HepG2 (cell line): ENCODE data around the gene TRIP6. TPM values are rescaled to one million over a fixed set of nuclear protein-coding genes. Genes with fewer than 3 reads are reported as not detected.
A peak's percentile ranks its signal among the peaks of the same experiment; 100 is the strongest.

Source experiments
- ATAC-seq: fragments of 200-7000 bp; cut with Tn5 transposase; 3 replicates; pipeline ENCODE4 v1.9.1; 2020; ENCODE audit warnings: mild to moderate bottlenecking, moderate library complexity
- BruUV-seq: library from RNA; stranded (reverse); fragments of 400-500 nt; replicated peaks from 2 replicates; lab custom pipeline; 2021; lab: Mats Ljungman, UMichigan
- CTCF ChIA-PET: fragments of 300-600 bp; formaldehyde crosslinking; extraction: SDS; loops from one replicate; lab custom pipeline; 2021; ENCODE audit warnings: low total read pairs, inconsistent platforms, low intra/inter-chr PET ratio; lab: Yijun Ruan, JAX
- POLR2A ChIA-PET: fragments of 350-600 bp; sonication (Branson Sonifier 250); formaldehyde crosslinking; loops from one replicate; lab custom pipeline; 2020; ENCODE audit warnings: antibody characterized with exemption, inconsistent platforms; lab: Yijun Ruan, JAX
- DNase-seq: peaks from one replicate; pipeline ENCODE4 v3.0.0-alpha.2; 2015; ENCODE audit warnings: low spot score
- FAIRE-seq: peaks from 3 replicates; lab custom pipeline; 2011; peaks lifted over from hg19 to GRCh38; lab: Jason Lieb, UNC
- H2AFZ ChIP-seq: one replicate; pipeline ENCODE4 v1.6.1; 2011; ENCODE audit warnings: low read length, inconsistent platforms
- H3K27ac ChIP-seq: fragments of 300-600 bp; 3 replicates; pipeline ENCODE4 v1.8.0; 2011; ENCODE audit warnings: mixed run types, mild to moderate bottlenecking, mixed read lengths, low read length, inconsistent platforms; ENCODE audit not compliant: insufficient read depth; ENCODE audit errors: extremely low read length
- H3K27me3 ChIP-seq, 2 experiments: fragments of 200-600 bp in 1 of 2; 2 replicates in 1 of 2; 3 replicates in 1 of 2; pipeline versions ENCODE4 v1.6.0 to v1.8.0; 2011; ENCODE audit warnings: low read length in 2 of 2, mild to moderate bottlenecking in 2 of 2, moderate library complexity in 2 of 2, inconsistent platforms in 1 of 2; ENCODE audit not compliant: insufficient read depth in 2 of 2, control insufficient read depth in 1 of 2
- H3K36me3 ChIP-seq, 2 experiments: fragments of 200-600 bp in 1 of 2; replicated peaks in 1 of 2; 2 replicates in 1 of 2; 3 replicates in 1 of 2; pipeline versions ENCODE4 v1.5.1 to v1.8.0; 2011; ENCODE audit warnings: low read length in 2 of 2, inconsistent platforms in 1 of 2; ENCODE audit not compliant: insufficient read depth in 2 of 2, control insufficient read depth in 1 of 2
- H3K4me1 ChIP-seq: 2 replicates; pipeline ENCODE4 v1.5.1; 2012; ENCODE audit warnings: low read length, inconsistent platforms; ENCODE audit not compliant: insufficient read depth
- H3K4me2 ChIP-seq: 2 replicates; pipeline ENCODE4 v1.6.0; 2011; ENCODE audit warnings: low read depth, low read length, inconsistent platforms
- H3K4me3 ChIP-seq, 3 experiments: fragments of 200-600 bp in 1 of 3; sonication (generic), shearing (Covaris generic) in 1 of 3; replicated peaks in 1 of 3; 2 replicates each; pipeline ENCODE4 v1.5.1; 2011 to 2016; ENCODE audit warnings: low read length in 3 of 3, inconsistent platforms in 2 of 3, low read depth in 2 of 3, mild to moderate bottlenecking in 2 of 3, control low read depth in 1 of 3, mixed read lengths in 1 of 3; ENCODE audit not compliant: insufficient read depth in 1 of 3
- H3K79me2 ChIP-seq: one replicate; pipeline ENCODE4 v1.6.1; 2011; ENCODE audit warnings: low read length, inconsistent platforms; ENCODE audit not compliant: insufficient read depth
- H3K9ac ChIP-seq: 2 replicates; pipeline ENCODE4 v1.6.0; 2011; ENCODE audit warnings: mild to moderate bottlenecking, low read depth, low read length, inconsistent platforms; ENCODE audit not compliant: insufficient read depth
- H3K9me3 ChIP-seq: 2 replicates; pipeline ENCODE4 v1.5.1; 2012; ENCODE audit warnings: mild to moderate bottlenecking, low read length
- H4K20me1 ChIP-seq: 2 replicates; pipeline ENCODE4 v1.6.0; 2011; ENCODE audit warnings: inconsistent platforms, mild to moderate bottlenecking, low read length, moderate library complexity; ENCODE audit not compliant: insufficient read depth
- AGO2 ChIP-seq: fragments of 200-400 bp; formaldehyde crosslinking; optimal IDR thresholded peaks from 2 replicates; pipeline ENCODE3; 2017; ENCODE audit warnings: mild to moderate bottlenecking, low read depth, low read length, moderate library complexity
- CHD4 ChIP-seq: fragments of 200-600 bp; sonication (generic); IDR thresholded peaks from 2 replicates; pipeline ENCODE4 v1.7.0; 2017; ENCODE audit warnings: mild to moderate bottlenecking, low read length, borderline replicate concordance
- HOXA3 ChIP-seq: sonication (generic); formaldehyde crosslinking; IDR thresholded peaks from 2 replicates; pipeline ENCODE4 v1.5.0; 2020; ENCODE audit warnings: missing genetic modification reagents
- IRX3 ChIP-seq: sonication (generic); formaldehyde crosslinking; IDR thresholded peaks from 2 replicates; pipeline ENCODE4 v1.8.1; 2023; ENCODE audit warnings: mild to moderate bottlenecking, low read depth, missing genetic modification reagents, borderline replicate concordance
- NR2F1 ChIP-seq, 2 experiments: fragments of 450-650 bp in 1 of 2; formaldehyde crosslinking in 1 of 2; IDR thresholded peaks; 2 replicates each; pipeline versions ENCODE4 v1.5.0 to v1.6.1; 2016 to 2020; ENCODE audit warnings: mild to moderate bottlenecking in 1 of 2, missing compliant biosample characterization in 1 of 2, missing genetic modification reagents in 1 of 2, moderate library complexity in 1 of 2
- NR2F6 ChIP-seq, 2 experiments: IDR thresholded peaks; 2 replicates each; pipeline ENCODE4 v1.6.1; 2016; ENCODE audit warnings: antibody characterized with exemption in 1 of 2, mild to moderate bottlenecking in 1 of 2
- RARA ChIP-seq: IDR thresholded peaks from 2 replicates; pipeline ENCODE4 v1.6.1; 2016; ENCODE audit warnings: missing genetic modification reagents, missing compliant biosample characterization
- RBFOX2 ChIP-seq: fragments of 200-400 bp; formaldehyde crosslinking; IDR thresholded peaks from 2 replicates; pipeline ENCODE4 v1.6.1; 2017; ENCODE audit warnings: low read depth, mild to moderate bottlenecking, low read length
- SALL1 ChIP-seq: sonication (generic); formaldehyde crosslinking; IDR thresholded peaks from 2 replicates; pipeline ENCODE4 v1.8.0; 2022; ENCODE audit warnings: mild to moderate bottlenecking, missing genetic modification reagents
- ZBTB21 ChIP-seq: sonication (generic); formaldehyde crosslinking; IDR thresholded peaks from 2 replicates; pipeline ENCODE4 v1.4.0; 2020; ENCODE audit warnings: missing genetic modification reagents
- ZFP1 ChIP-seq: IDR thresholded peaks from 2 replicates; pipeline ENCODE4 v1.6.1; 2016
- ZNF235 ChIP-seq: sonication (generic); formaldehyde crosslinking; IDR thresholded peaks from 2 replicates; pipeline ENCODE4 v1.8.1; 2023; ENCODE audit warnings: mild to moderate bottlenecking, missing genetic modification reagents, borderline replicate concordance
- ZNF687 ChIP-seq: sonication (generic); formaldehyde crosslinking; IDR thresholded peaks from 2 replicates; pipeline ENCODE4 v1.5.1; 2020; ENCODE audit warnings: mild to moderate bottlenecking, missing genetic modification reagents, moderate library complexity
- WGBS: methylation state at CpG from one replicate; pipeline ENCODE4 v1.1.6; 2017; ENCODE audit warnings: low lambda C conversion rate; 5-methylcytosine and 5-hydroxymethylcytosine counted together
- in situ Hi-C: cut with HindIII; loops from 2 replicates; pipeline ENCODE4 v1.10.0; 2017; ENCODE audit warnings: low pct_unique_long_range_greater_than_20kb; ENCODE audit not compliant: extremely low pct_ligation_motif_present
- intact Hi-C: fragments of 100-400 bp; cut with micrococcal nuclease; formaldehyde crosslinking; loops from one replicate; pipeline ENCODE4 v1.10.0; 2022; ENCODE audit not compliant: unreplicated experiment
- polyA plus RNA-seq, 8 experiments: library from polyadenylated mRNA; depleted of rRNA in 3 of 8; stranded (reverse) in 7 of 8; unstranded in 1 of 8; fragments of >200 nt; fragmentation: Illumina TruSeq in 4 of 8; extraction: Trizol in 4 of 8; gene quantifications; 2 replicates each; pipeline versions ENCODE4 v1.2.1 to v1.2.3, GENCODE V29; 2011 to 2016; ENCODE audit warnings: low read depth in 4 of 8, missing spikeins in 1 of 8, mixed read lengths in 1 of 8; ENCODE audit not compliant: insufficient read depth in 1 of 8
- total RNA-seq, 5 experiments: library from RNA; depleted of rRNA; stranded (reverse); fragments of >200 nt; fragmentation: Illumina TruSeq; extraction: Trizol; gene quantifications; 2 replicates each; pipeline ENCODE4 v1.2.3, GENCODE V29; 2016; ENCODE audit warnings: low read depth in 1 of 5
- TF ChIP-seq, protein P1 (sequence below): sonication (generic); formaldehyde crosslinking; IDR thresholded peaks from 2 replicates; pipeline ENCODE4 v1.5.0; 2020; ENCODE audit warnings: mild to moderate bottlenecking, missing genetic modification reagents, borderline replicate concordance

TRIP6 gene
- total and polyA plus RNA-seq, 2 of the 13 experiments (the other 11 are each of a cell fraction or from before 2014, with no cell fraction given): 0.34 to 0.38 TPM

DNA sequence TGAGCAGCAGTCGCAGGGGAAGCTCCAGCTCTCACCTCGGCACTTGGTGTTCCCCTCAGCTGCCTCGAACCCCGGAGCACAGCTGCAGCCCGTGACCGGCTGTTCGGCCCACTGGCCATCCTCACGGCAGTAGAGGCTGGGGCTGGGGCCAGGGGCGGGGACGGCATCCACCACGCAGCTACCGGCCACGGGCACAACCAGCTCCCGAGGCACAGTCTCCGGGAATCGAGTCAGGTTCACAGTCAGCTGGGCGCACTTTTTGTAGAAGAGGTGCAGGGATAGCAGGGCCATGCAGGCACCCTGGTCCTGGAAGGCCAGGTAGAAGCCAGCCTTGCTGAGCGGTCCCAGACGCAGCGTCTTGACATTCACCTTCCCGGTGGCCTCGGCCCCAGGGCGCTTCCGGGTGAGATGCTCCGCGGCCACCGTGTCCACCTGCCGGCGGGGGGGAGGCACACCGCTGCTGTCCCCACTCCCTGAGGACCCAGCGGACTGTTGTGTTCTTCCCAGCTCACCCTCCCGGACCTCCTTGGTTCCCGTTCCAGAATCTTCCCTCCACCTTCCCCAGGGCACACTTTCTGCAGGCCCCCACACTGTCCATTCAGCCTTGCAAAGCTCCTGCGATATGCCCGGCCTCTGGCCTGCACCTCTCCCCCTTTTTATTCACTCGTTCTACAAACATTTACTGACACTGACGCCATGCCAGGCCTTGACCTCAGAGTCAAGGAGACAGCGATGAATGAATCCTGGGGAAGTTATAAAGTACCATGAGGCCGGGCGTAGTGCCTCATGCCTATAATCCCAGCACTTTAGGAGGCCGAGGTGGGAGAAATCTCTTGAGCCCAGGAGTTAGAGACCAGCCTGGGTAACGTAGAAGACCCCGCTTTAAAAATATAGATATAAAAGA is 44.7 kb upstream of the TRIP6 start:
- TF ChIP-seq AGO2: peak; percentile 50
- TF ChIP-seq ZNF687: peak; percentile 38
- TF ChIP-seq CHD4: no peak
- 0 out of 2 replicates have a peak, but pooled peaks have one; percentile 18 for TF ChIP-seq SALL1
- TF ChIP-seq ZBTB21 (CRISPR knock-in tag): no peak
- TF ChIP-seq RBFOX2: peak; percentile 54; the same call in 1 of the 2 replicates
- TF ChIP-seq NR2F6 (IDR thresholded peaks at IDR 0.05): peak; percentile 50; the same call in 1 of the 2 replicates
- TF ChIP-seq NR2F6 (CRISPR knock-in tag; IDR thresholded peaks at IDR 0.05): no peak
- no peak for TF ChIP-seq ZNF235 (CRISPR knock-in tag)
- TF ChIP-seq, protein P1, sequence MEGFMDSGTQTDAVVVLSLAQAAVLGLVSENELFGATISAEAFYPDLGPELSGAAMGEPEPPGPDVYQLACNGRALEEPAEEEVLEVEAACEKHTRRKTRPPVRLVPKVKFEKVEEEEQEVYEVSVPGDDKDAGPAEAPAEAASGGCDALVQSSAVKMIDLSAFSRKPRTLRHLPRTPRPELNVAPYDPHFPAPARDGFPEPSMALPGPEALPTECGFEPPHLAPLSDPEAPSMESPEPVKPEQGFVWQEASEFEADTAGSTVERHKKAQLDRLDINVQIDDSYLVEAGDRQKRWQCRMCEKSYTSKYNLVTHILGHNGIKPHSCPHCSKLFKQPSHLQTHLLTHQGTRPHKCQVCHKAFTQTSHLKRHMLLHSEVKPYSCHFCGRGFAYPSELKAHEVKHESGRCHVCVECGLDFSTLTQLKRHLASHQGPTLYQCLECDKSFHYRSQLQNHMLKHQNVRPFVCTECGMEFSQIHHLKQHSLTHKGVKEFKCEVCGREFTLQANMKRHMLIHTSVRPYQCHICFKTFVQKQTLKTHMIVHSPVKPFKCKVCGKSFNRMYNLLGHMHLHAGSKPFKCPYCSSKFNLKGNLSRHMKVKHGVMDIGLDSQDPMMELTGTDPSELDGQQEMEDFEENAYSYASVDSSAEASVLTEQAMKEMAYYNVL (CRISPR knock-in tag): peak; percentile 40; the same call in 1 of the 2 replicates
- no peak for TF ChIP-seq IRX3 (CRISPR knock-in tag)
- no peak for TF ChIP-seq ZFP1 (CRISPR knock-in tag)
- TF ChIP-seq RARA (CRISPR knock-in tag): peak; percentile 45; the same call in 1 of the 2 replicates
- TF ChIP-seq HOXA3 (CRISPR knock-in tag): peak; percentile 29; the same call in 1 of the 2 replicates
- TF ChIP-seq NR2F1 (CRISPR knock-in tag; IDR thresholded peaks at IDR 0.05): peak in 1 of 2 experiments; percentile 62; a peak in 1 of 4 replicates
- POLR2A ChIA-PET: interaction anchor here (1.1 kb wide), 1 partner anchor 21 kb away, joined by 4 read pairs; no protein-coding TSS in a partner anchor
- no peak overlapping the region for H3K4me2 ChIP-seq
- CTCF ChIA-PET: no interaction called here
- H3K36me3 ChIP-seq: peaks cover 27 to 47% of the 10 kb centered on the region in 2 experiments
- H3K27ac ChIP-seq: peak overlapping the region; percentile 33
- WGBS: 92% methylated on average over 32 of the region's 43 CpGs
- peaks cover 13% of the 10 kb centered on the region; the same call in 1 of the 2 replicates for H4K20me1 ChIP-seq
- H3K9me3 ChIP-seq: no peaks in the 10 kb centered on the region
- BruUV-seq: no TSS peak
- H3K79me2 ChIP-seq: peaks cover 27% of the 10 kb centered on the region
- in situ Hi-C loops: no loop called here
- no peak for FAIRE-seq
- ATAC-seq: no peak
- intact Hi-C loops: no loop called here
- H3K4me3 ChIP-seq: no peak overlapping the region
- no peaks in the 10 kb centered on the region; a peak in 2 of 5 replicates for H3K27me3 ChIP-seq
- H3K9ac ChIP-seq: no peak overlapping the region
- DNase-seq: no peak
- no peak overlapping the region for H2AFZ ChIP-seq
- H3K4me1 ChIP-seq: peaks cover 28% of the 10 kb centered on the region
